ENCODE measurements around the gene TMEM109.
A peak's percentile ranks its signal among the peaks of the same experiment; 100 is the strongest.
"Not testable (repeated sequence)": the region's sequence is repeated elsewhere in the genome, so short reads cannot be mapped to it uniquely, and the experiment has no call there.

TMEM109 gene

DNA sequence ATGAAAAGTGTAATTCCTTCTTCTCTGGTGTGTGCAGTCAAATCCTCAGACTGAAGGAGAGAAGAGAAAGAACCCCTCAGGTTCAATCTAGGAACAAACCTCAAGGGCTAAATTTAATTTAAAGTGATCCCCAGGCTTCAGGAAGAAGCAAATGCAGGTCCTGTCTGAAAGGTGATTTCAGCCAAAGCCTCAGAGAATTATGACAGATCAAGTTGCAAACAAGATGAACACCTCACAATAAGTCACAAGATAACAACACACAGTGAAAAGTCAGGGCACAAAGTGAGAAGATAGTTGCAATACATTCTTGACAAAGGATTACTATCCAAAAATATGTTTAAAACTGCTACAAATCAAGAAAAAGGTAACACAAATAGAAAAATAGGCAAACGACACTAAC, 34.9 kb upstream of the TMEM109 start:
- DNase-seq: no peak

DNA sequence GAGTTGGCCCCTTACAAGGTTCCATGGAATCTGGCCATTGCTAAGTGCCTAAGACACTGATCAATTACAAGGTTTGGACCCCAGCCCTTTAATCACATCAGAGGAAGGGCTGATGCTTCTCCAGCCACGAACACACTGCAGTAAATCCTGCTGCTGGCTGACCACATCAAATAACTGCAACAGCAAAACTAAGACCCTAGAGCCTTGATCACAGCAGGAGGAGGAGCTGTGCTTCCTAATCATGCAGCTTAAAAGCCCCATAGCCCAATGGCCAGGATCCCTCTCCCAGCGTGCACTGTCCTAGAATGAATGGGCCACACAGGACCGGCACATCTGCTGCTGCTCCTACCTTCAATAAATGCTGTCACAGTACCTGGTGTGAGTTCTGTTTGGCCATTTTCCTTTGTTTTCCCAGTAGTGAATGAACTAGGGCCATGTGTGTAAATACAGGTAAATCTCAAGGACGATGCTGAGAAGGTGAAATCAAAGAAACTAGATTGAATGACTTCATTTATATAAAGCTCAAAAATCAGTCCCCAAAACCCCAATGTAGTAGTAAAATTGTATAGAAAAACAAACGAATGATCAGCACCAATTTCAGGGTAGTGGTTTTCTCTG, 33.9 kb upstream of the TMEM109 start:
- no peak for DNase-seq

DNA sequence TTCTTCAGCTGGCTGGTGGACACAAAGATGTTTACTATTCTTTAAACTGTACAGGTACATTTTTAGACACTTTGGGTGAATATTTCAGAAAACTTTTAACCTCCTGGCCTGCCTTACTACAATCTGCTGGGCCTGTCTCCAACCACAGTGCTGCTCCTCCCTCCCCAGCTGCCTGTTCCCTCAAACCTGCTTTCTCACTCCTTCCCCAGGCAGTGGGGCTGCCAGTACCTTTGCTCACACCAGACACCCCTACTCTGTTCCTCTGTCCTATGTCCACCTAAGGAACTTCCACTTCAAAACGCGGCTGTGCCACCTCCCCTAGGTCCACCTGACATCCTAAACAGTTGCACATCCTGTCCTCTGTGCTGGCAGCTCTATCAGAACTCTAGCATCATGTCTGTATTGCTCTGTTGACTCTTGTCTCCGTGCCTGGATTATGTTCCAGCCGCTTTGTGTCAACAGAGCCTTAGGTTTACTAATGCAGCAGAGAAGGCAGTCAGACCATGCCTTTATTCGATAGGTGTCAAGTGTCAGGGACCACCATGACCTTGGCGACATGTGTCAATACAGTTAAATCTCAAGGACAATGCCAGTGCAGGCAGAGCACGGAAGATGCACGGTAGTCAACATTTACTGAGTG, 33.2 kb upstream of the TMEM109 start:
- no peak for DNase-seq

DNA sequence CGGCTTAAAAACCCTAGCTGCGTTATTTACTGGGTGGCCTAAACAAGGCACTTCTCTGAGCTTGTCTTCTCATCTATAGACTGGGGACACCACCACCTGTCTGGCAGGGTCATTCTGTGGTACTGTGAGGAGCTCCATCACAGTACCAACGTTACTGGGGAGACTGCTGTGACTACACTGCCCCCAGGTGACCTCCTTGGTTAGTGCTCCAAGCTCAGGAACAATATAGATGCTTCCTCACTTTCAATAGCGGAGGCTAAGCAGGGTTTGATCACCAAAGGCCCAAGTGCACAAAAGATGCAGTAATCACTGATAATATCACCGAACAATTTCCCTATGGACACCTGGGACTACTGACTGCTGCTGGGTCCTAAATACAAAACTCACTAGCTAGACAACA, 26.4 kb upstream of the TMEM109 start:
- no peak for DNase-seq

DNA sequence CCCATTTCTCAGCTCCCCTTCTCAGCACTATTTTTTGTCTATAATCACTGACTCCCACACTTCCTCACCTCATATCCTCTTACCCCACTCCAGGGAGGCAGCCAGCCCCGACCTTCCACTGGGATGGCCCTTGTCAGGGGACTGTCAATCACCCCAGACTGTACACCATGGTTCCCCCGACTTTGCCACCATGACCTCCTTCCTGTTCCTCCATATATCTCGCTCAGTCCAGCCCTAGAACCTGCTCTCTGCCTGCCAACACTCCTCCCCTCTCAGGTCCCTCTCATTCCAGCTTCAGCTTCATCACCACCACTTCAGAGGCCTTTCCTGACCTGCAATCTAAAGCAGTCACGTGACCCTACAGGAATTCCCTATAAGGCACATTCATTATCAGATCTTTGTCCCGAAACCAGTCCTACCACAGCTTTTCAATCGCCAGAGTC, 24.1 kb upstream of the TMEM109 start:
- DNase-seq: no peak

DNA sequence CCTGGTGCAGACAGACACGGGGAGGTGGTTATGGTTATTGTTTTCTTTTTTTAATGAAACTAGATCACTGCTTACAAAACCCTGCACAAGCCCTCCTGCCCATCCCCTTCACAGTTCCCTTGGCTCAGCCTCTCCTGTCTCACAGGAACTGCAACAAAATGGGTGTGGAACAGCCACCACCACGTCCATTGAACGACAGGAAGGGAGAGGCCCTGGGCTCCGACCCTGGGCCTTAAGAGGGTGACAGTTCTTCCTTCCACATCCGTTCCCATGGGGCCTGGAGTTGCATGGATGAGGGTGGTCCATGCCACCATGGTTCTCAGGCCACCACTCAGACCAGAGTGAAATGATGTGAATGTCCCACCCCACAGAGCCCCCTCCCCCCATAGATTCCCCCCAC, 23.3 kb upstream of the TMEM109 start:
- no peak for DNase-seq

DNA sequence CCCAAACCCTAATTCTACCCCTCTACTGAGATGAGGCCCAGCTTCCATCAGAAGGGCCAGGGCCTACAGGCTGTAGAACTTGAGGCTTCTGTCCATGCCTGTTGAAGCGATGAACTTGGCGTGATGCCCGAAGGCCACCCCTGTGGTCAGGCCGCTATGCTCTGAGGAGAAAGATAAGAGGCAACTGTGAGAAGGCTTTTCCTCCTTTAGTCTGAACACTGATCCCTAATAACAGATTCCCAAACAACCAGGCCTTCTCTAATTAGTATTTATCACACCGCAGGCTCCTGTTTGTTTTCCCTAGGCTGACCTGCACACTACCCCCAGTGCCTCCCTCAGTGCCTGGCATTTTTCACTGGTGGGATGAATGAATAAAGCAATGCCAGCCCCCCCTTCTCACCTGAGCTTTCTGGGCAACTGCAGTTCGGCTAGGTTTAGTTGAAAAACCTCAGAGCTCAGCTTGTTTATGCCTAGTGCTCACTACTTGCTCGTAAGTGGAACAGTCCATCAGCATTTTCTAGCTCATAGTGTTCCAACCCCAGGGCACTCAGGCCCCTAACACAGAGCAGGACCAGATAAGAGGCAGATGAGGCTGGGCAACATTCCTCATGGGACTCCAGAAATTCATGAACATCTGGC, 22.7 kb upstream of the TMEM109 start:
- no peak for DNase-seq

DNA sequence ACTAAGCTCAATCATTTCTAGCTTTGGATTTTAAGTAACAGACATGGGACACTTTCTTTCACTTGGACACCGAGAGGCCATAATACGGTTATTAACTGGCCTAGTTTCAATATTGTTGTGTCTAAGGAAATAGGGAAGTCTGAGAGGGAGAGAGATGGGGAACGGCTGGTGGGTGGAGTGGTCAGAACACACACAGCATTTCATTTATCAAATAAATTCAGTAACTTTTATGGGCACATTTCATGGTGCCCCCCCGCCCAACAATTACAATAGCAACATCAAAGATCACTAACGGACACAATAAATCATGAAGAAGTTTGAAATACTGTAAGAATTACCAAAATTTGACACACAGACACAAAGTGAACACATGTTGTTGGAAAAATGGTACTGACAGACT, 18.3 kb upstream of the TMEM109 start:
- DNase-seq: no peak

DNA sequence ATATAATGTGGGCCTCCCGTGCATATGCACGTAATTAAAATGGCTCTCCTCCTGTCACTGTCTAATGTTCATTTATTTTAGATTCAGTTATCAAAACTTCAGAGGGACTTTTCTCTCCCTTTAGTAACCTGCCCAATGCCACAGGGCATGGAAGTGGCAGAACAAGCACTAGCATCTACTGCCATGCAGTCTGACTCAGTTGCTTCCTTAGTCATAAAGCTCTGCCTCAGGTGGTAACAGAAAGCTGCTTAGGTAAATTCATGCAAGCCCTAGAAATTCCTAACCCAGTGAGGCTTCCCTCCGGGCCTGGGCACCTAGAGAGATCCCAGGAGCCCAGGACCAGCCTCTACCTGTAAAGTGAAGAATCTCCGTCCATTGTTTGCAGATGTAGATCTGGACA, 16.5 kb upstream of the TMEM109 start:
- DNase-seq: no peak

DNA sequence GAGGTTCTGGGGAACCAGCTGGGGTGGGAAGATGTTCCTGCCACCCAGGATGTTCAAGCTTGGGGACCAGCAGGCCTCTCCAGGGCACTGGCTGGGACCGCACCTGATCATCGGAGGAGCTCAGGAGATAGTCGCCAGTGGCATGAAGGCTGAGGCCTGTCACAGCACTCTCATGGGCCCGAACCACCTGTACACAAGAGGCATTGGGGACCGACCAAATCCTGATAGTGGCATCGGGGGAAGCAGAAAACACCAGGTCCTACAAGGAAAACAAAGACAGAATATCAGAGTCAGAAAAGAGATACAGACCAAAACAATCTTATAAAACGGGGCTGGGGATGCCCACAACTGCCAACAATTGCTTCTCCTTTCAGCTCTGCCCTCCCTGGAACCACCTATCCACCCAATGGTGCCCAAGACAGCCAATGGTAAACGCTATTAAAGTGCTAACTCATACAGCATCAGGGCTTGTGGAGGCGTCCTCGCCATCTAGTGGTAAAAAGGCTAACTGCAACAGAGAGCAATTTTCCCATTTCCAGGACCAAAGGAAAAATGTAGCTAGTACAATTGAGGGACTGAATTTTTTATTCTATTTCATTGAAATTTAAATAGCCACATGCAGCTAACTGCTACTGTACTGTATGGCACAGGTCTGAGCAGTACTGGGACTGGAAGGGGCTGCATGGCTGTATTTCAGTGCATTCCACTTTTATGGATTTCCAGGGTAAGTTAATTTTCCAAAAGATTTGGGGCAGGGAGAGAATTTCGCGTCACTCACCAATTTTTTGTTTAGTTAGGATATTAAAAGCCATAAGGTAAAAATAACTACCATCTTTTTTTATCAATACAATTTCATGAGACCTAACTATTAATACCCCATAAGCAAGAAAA, 14.7 kb upstream of the TMEM109 start:
- no peak for DNase-seq

DNA sequence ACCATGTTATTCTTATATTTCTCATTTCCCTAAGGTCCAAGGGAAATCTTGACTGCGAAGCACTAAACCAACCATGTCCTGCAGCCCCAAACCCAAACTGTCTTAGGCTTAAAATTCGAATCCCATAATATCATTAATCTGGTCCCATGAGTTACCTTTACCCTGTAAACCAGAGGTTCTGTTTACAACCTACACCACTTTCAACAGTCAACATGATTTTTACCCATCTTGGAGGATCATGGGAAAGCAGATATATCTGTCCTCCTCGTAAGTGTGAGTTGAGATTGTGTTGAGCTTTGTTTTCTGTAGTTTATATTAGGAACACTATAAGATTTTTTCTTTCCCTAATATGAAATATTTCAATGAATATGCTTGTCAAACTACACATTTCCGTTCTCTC, 14.0 kb upstream of the TMEM109 start:
- no peak for DNase-seq

DNA sequence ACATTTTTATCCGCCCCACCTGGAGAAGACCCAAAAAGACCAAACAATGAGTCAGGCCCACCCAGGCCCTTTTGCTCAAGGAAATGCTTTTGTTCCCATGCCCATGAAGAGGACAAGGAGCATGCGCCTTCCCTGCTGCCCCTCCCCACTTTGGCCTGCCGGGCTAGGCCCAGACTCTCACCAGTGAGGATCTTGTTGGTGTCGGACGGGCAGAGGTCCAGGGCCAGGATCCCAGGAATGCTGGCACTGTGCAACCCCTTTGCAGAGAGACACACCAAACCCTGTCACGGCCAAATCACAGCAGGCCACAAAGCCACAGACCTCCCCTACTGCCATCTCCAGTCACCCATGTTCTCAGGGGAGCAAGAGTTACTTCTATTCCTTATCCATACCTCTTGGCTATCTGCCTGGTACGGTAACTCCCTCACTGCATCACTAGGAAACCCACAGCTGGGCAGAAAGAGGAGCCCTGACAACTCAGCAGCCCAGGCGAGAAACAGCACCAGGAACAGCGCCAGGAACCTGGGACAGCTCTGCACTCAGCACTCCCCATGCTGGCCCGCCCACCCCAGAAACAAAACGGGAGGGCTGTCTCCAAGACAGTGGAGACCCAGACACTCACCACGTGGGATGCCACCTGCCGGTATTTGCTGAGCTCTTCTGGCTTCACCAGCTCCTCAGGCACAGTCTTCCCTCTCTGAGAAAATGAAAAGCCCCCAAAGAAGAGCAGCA, 13.1 kb upstream of the TMEM109 start:
- DNase-seq: no peak

DNA sequence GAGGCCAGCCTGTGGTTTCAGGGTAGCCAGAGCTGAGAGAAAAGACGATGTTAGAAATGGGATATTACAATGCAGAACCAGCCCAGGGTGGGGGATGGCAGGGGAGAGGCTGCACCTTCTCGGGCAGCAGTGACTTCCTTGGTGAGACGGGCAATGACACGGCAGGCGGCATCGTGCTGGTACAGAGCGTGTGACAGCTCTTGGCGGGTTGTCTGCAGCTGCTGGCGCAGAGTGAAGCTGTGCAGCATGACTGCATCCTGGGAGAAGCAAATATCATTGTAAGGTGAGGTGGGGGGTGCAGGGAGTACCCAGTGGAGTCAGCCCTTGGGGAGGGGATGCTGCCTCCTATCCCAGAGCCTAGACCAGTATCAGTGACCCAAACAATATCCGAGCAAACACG, 11.3 kb upstream of the TMEM109 start:
- DNase-seq: no peak

DNA sequence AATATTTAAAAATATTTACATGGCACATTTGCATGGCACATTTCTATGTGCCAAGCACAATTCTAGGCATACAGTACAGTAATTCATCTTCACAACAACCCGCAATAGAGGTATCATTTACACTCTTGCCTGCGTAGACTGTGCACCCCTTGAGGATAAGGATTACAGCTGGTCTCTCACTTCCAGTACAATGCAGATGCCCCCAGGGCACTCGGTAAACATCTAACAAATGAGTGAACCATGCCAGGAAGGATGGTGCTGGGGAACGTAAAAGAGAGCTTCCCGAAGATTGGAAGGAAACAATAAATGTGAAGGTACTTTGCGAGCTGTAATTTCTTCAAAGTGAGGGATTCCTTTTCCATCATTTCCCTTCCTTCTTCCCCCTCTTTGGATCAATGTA, 8.9 kb upstream of the TMEM109 start:
- DNase-seq: no peak

DNA sequence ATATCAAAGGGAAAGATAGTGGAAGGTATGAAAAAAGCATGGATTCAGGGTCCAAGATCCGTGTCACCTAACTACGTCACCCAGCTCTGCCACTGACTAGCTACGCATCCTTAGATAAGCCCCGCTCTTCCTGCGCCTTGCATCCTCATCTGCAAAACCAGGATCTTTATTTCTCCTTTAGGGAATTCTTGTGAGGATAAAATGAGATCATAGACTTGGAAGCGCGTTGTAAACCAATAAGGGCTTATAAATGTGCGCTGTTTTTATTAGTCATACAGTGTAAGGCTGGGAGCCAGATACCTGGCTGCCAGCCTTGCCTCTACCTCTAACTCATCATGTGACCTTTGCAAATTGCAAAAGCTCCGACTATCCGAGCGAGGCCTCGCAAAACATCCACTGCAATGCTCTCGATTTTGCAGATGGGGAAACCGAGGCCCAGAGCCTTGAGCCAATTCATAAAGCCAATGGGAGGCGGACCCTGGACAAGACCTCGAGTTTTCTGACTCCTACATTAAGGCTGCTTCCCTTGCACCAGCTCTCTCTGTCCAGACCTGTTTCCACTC, 8.3 kb upstream of the TMEM109 start:
- DNase-seq: no peak

DNA sequence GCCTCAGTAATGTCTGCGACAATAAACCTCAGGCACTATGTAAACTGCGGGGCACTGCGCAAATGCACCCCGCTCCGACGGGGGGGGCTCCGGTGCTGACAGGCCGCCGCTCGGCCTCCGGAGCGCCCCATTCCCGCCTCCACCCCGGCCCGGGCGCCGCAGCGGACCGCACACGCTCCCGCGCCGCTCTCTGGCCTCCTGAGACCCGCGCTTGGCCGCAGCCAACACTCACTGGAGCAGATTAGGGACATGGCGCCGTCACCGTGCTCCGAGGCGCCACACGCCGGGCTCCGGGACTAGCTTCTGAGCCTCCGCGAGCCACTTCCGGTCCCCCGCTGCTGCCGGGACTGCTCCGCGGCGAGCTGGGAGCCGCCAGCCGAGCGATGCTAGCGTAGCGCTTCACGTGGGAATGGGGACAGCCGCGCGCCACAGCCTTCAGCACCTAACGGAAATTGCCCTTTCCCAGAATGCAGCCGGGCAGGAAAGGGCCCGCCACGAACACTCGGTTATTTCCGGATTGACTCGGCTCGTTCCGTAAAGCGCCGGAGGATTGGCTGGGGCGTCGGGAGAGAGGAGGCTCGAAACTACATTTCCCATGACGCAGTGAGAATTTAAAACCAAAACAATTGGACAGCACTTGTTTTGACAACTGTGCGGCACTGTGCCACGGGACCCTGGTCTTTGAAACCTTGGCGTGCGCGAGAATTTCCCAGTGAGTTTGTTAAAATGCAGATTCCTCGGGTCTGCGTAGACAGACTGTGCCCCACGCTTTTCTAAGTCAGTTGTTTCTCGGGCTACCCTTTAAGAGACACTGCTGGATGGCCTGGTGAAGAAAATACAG, 7.6 kb upstream of the TMEM109 start, which contains the start of gene PRPF19:
TSS of gene PRPF19 (minus strand) at position 454 of the 841 bp plus-strand sequence. CDS start at position 251, 203 bp downstream.
- peak; percentile 88 for DNase-seq

DNA sequence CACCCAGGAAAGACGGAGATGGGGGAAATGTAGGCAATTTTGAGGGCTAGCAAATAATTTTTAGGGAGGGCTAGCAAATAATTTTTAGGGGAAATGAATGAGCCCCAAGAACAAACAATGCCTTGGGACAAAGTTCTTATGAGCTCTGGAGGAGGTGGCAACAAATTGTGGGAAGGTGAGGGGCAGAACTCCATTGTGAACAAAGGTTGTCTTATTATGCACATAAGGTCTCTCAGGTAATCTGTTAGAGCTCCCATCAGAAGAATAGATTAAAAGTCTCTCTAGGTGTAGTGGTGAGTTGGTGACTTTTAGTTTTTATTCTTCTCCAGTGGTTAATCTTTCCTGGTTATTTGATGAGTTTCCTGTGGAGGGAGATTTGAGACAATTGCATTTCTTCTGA, 5.2 kb upstream of the TMEM109 start:
- no peak for DNase-seq

DNA sequence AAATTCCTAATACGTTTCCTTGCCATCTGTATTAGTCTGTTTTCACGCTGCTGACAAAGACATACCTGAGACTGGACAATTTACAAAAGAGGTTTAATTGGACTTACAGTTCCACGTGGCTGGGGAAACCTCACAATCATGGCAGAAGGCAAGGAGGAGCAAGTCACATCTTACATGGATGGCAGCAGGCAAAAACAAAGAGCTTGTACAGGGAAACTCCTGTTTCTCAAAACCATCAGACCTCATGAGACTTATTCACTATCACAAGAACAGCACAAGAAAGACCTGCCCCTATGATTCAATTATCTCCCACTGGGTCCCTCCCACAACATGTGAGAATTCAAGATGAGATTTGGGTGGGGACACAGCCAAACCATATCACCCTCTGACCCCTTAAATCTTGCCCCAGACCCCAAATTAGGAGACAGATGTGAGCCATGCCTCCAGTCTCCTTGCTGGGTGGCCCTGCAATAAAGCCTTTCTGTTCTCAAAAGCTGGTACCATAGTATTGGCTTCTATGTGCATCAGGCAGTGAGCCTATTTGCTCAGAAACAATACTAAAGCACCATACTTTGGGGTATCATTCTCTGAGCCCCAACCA, 4.2 kb upstream of the TMEM109 start:
- DNase-seq: not testable (repeated sequence)

DNA sequence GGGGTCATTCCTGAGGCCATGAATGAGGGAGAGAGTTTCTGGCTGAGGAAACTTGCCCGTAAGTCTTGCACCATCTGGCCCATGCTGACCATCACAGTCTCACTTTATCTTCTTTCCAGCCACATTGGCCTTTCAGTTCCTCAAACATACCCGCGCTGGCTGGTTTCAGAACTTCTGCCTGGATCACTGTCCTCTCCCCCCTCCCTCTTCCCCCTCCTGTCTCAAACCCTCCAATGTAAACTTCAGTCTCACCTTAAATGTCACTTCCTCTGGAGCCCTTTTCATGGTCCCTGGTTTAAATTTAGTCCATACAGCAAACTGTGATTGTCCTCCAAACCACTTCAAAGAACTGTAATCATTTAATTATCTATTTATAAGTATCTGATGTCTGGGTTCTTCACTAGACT, 3.7 kb upstream of the TMEM109 start:
- DNase-seq: no peak

DNA sequence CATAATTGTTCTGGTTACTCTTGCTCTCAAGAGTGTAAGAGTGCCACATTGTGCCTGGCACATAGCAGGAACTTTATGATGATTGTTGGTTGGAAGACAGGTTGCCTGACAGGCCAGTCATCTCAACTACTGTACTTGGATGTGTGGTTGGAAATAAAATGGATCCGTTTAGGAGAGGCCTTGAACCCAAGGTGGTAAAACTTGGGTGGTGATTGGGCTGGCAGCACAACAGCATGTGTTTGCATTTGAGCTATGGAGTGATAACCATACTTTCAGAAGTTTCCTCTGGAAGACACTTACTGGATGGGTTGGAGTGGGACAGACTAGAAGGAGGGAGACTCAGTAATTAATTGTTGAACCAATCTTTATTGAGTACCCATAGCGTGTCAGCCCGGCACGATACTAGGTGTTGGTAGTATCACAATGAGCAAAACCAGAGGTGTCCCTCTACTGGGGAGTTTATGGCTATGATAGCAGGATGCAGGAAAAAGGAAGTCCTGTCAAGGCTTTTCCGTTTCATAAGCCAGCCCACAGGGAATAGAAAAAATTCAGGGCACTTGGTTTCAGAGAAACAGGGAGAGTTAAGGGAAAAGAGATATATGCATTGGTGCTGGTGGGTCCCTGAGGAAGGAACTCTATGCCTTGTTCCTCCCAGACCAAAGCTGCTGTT, 3.1 kb upstream of the TMEM109 start:
- DNase-seq: no peak

Measured in NCI-H1417 treated with DMSO at 0.1 percent for 48 hours (cell line).